ENCODE measurements around the gene CEP131. TPM values are rescaled to one million over a fixed set of nuclear protein-coding genes. Genes with fewer than 3 reads are reported as not detected.

CEP131 gene
- total and polyA plus RNA-seq, 8 donors = 4.8 to 75.0 (median 12.1) TPM

- intact Hi-C loops (cut with DNase I; ENCODE audit: low total_unique reads) = no loop called here
- Histone ChIP-seq H3K27ac (no peak overlapping the region), H3K4me3 (no peak overlapping the region), H3K9me3 (no peaks in the 10 kb centered on the region), H3K4me1 (peaks cover 11 to 23% (median 19%) of the 10 kb centered on the region in 4 donors), H3K27me3 (no peaks in the 10 kb centered on the region), H3K36me3 (peaks cover 30 to 59% (median 50%) of the 10 kb centered on the region in 4 donors)
- TF ChIP-seq CTCF (IDR thresholded peaks at IDR 0.05) (no peak), POLR2A (IDR thresholded peaks at IDR 0.05) (no peak), POLR2AphosphoS5 (IDR thresholded peaks at IDR 0.05) (no peak), EP300 (IDR thresholded peaks at IDR 0.05) (no peak)
- peak in 1 of 2 donors; percentile 69 for DNase-seq
- 65 to 87% (median 75%) methylated on average over 25 of the region's 25 CpGs for WGBS, 5 donors
Observed at GRCh38 chr17:81251094-81251708, 28.4 kb upstream of the CEP131 start.

GRCh38 chr17:81250286-81251093, 27.7 kb upstream of the CEP131 start:
- TF ChIP-seq EP300 (IDR thresholded peaks at IDR 0.05) (no peak), CTCF (IDR thresholded peaks at IDR 0.05) (no peak)
- intact Hi-C loops (cut with DNase I; ENCODE audit: low total_unique reads) = no loop called here
- peaks cover 5 to 16% (median 13%) of the 10 kb centered on the region in 4 donors for H3K4me1 ChIP-seq
- no peak overlapping the region for H3K4me3 ChIP-seq
- no peaks in the 10 kb centered on the region for H3K27me3 ChIP-seq
- H3K27ac ChIP-seq = no peak overlapping the region
- no peaks in the 10 kb centered on the region for H3K9me3 ChIP-seq
- DNase-seq = no peak
- H3K36me3 ChIP-seq = peaks cover 30 to 64% (median 55%) of the 10 kb centered on the region in 4 donors
- WGBS, 5 donors = 85 to 94% (median 93%) methylated on average over 16 to 31 of the region's 31 CpGs

DNA sequence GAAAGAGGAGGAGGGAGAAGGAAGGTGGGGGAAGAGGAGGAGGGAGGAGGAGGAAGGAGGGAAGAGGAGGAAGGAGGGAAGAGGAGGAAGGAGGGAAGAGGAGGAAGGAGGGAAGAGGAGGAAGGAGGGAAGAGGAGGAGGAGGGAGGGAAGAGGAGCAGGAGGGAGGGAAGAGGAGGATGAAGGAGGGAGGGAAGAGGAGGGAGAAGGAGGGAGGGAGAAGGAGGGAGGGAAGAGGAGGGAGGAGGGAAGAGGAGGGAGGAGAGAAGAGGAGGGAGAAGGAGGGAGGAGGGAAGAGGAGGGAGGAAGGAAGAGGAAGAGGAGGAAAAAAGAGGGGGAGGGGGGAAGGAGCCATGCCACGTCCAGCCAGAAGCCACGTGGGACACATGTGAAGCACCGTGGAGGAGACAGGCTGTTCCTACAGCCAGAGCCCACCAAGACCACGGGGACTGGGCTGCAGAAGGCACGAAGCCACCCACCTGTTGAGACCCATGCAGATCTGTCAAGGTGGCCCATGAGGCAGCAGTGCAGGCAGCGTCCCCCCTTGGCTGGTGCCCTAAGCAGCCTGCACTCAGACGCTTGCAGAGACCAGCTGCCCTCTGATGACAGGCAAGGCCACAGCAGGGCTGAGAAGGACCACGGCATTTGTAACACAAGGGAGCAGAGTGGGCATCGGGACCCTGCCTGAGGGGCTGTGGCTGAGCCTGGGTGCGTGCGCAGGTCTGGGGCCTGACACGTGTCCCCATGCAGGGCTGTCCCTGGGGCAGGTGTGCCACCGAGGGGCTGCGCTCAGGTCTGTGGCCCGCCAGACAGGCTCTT, 26.7 kb upstream of the CEP131 start:
- Histone ChIP-seq H3K9me3 (no peaks in the 10 kb centered on the region), H3K4me3 (no peak overlapping the region), H3K36me3 (peaks cover 30 to 71% (median 58%) of the 10 kb centered on the region in 4 donors), H3K27ac (no peak overlapping the region), H3K27me3 (no peaks in the 10 kb centered on the region), H3K4me1 (peaks cover 0 to 5% (median 2%) of the 10 kb centered on the region in 4 donors)
- TF ChIP-seq POLR2A (IDR thresholded peaks at IDR 0.05) (no peak), CTCF (IDR thresholded peaks at IDR 0.05) (no peak), EP300 (IDR thresholded peaks at IDR 0.05) (no peak), POLR2AphosphoS5 (IDR thresholded peaks at IDR 0.05) (no peak)
- WGBS, 5 donors = 88 to 95% (median 94%) methylated on average over 8 to 15 of the region's 15 CpGs
- intact Hi-C loops (cut with DNase I; ENCODE audit: low total_unique reads) = no loop called here
- peak in 1 of 2 donors; percentile 62 for DNase-seq

- TF ChIP-seq POLR2AphosphoS5 (IDR thresholded peaks at IDR 0.05) (no peak), CTCF (IDR thresholded peaks at IDR 0.05) (no peak), EP300 (IDR thresholded peaks at IDR 0.05) (no peak), POLR2A (IDR thresholded peaks at IDR 0.05) (no peak)
- peaks cover 30 to 71% (median 58%) of the 10 kb centered on the region in 4 donors for H3K36me3 ChIP-seq
- no peak overlapping the region for H3K4me3 ChIP-seq
- H3K4me1 ChIP-seq = peaks cover 0 to 4% (median 0%) of the 10 kb centered on the region in 4 donors
- H3K9me3 ChIP-seq = no peaks in the 10 kb centered on the region
- WGBS, 5 donors = 78 to 89% (median 80%) methylated on average over 15 to 16 of the region's 16 CpGs
- no peak for DNase-seq
- H3K27me3 ChIP-seq = no peaks in the 10 kb centered on the region
- intact Hi-C loops (cut with DNase I; ENCODE audit: low total_unique reads) = no loop called here
- no peak overlapping the region for H3K27ac ChIP-seq
Observed at GRCh38 chr17:81248649-81249048, 25.9 kb upstream of the CEP131 start.
